IMR-90 (cell line): ENCODE data around the gene LRP6. TPM values are rescaled to one million over a fixed set of nuclear protein-coding genes. Genes with fewer than 3 reads are reported as not detected.

Experiments
- ATAC-seq: fragments of 200-7000 bp; cut with Tn5 transposase; 2 replicates; pipeline ENCODE4 v1.9.1; 2020; ENCODE audit warnings: low read depth, mild to moderate bottlenecking, moderate library complexity
- BruUV-seq: library from RNA; stranded (reverse); fragments of 400-500 nt; replicated peaks from 2 replicates; lab custom pipeline; 2021; lab: Mats Ljungman, UMichigan
- CTCF ChIA-PET: fragments of 300-600 bp; formaldehyde crosslinking; extraction: SDS; loops from one replicate; lab custom pipeline; 2021; ENCODE audit warnings: antibody characterized with exemption; lab: Yijun Ruan, JAX
- POLR2A ChIA-PET: fragments of 300-600 bp; sonication (Branson Sonifier 250); formaldehyde crosslinking; loops from one replicate; lab custom pipeline; 2022; ENCODE audit warnings: antibody characterized with exemption; ENCODE audit not compliant: unreplicated experiment; lab: Charles Lee
- DNase-seq: peaks from one replicate; pipeline ENCODE4 v3.0.0; 2013
- H2AFZ ChIP-seq: replicated peaks from 2 replicates; pipeline ENCODE3; 2013; ENCODE audit warnings: low read length, mild to moderate bottlenecking; ENCODE audit not compliant: poor library complexity
- H2AK5ac ChIP-seq: 2 replicates; pipeline ENCODE4 v1.6.1; 2013; ENCODE audit warnings: low read depth, low read length, inconsistent platforms
- H2AK9ac ChIP-seq: replicated peaks from 2 replicates; pipeline ENCODE3; 2013; ENCODE audit warnings: mild to moderate bottlenecking, low read depth, low read length, moderate library complexity; ENCODE audit not compliant: poor library complexity
- H2BK120ac ChIP-seq: 2 replicates; pipeline ENCODE4 v1.6.1; 2013; ENCODE audit warnings: low read depth, low read length, inconsistent platforms
- H2BK15ac ChIP-seq: 3 replicates; pipeline ENCODE4 v1.6.1; 2013; ENCODE audit warnings: low read depth, low read length, inconsistent platforms
- H2BK20ac ChIP-seq: 2 replicates; pipeline ENCODE4 v1.6.1; 2013; ENCODE audit warnings: low read depth, mild to moderate bottlenecking, inconsistent platforms, low read length, moderate library complexity
- H2BK5ac ChIP-seq: 2 replicates; pipeline ENCODE4 v1.6.1; 2013; ENCODE audit warnings: mild to moderate bottlenecking, low read depth, low read length, inconsistent platforms; ENCODE audit not compliant: poor library complexity, severe bottlenecking
- H3K14ac ChIP-seq: replicated peaks from 2 replicates; pipeline ENCODE4 v1.6.1; 2013; ENCODE audit warnings: low read depth, low read length, inconsistent platforms
- H3K18ac ChIP-seq: 2 replicates; pipeline ENCODE4 v1.6.1; 2013; ENCODE audit warnings: low read depth, low read length, control low read depth
- H3K23ac ChIP-seq: 2 replicates; pipeline ENCODE4 v1.6.1; 2013; ENCODE audit warnings: low read depth, low read length, inconsistent platforms
- H3K27ac ChIP-seq: 2 replicates; pipeline ENCODE4 v1.5.1; 2013; ENCODE audit warnings: mild to moderate bottlenecking, control low read depth, low read length; ENCODE audit not compliant: insufficient read depth
- H3K27me3 ChIP-seq: 2 replicates; pipeline ENCODE4 v1.6.1; 2013; ENCODE audit warnings: low read length; ENCODE audit not compliant: control insufficient read depth, insufficient read depth
- H3K36me3 ChIP-seq: 2 replicates; pipeline ENCODE4 v1.6.1; 2013; ENCODE audit warnings: low read length, mixed read lengths; ENCODE audit not compliant: control insufficient read depth, insufficient read depth
- H3K4ac ChIP-seq: 2 replicates; pipeline ENCODE4 v1.6.1; 2013; ENCODE audit warnings: low read depth, low read length, inconsistent platforms
- H3K4me1 ChIP-seq: 2 replicates; pipeline ENCODE4 v1.6.1; 2013; ENCODE audit warnings: low read length, mixed read lengths; ENCODE audit not compliant: control insufficient read depth, insufficient read depth
- H3K4me2 ChIP-seq: 2 replicates; pipeline ENCODE4 v1.6.1; 2013; ENCODE audit warnings: low read depth, mild to moderate bottlenecking, control low read depth, low read length, moderate library complexity
- H3K4me3 ChIP-seq: 2 replicates; pipeline ENCODE4 v1.5.1; 2013; ENCODE audit warnings: low read depth, mild to moderate bottlenecking, control low read depth, low read length, moderate library complexity; ENCODE audit not compliant: insufficient read depth
- H3K56ac ChIP-seq: 2 replicates; pipeline ENCODE4 v1.6.1; 2013; ENCODE audit warnings: low read length, inconsistent platforms; ENCODE audit not compliant: insufficient read depth; ENCODE audit errors: extremely low read depth
- H3K79me1 ChIP-seq, 2 experiments: 2 replicates each; pipeline ENCODE4 v1.6.1; 2013; ENCODE audit warnings: low read length in 2 of 2, inconsistent platforms in 1 of 2, low read depth in 1 of 2
- H3K9ac ChIP-seq: 2 replicates; pipeline ENCODE4 v1.6.1; 2013; ENCODE audit warnings: low read depth, low read length, control low read depth
- H3K9me1 ChIP-seq: 2 replicates; pipeline ENCODE4 v1.6.1; 2013; ENCODE audit warnings: low read length, inconsistent platforms; ENCODE audit not compliant: insufficient read depth
- H3K9me3 ChIP-seq: 2 replicates; pipeline ENCODE4 v1.6.1; 2013; ENCODE audit warnings: low read length; ENCODE audit not compliant: control insufficient read depth, insufficient read depth
- H4K20me1 ChIP-seq: 2 replicates; pipeline ENCODE4 v1.6.1; 2013; ENCODE audit warnings: low read length, inconsistent platforms; ENCODE audit not compliant: insufficient read depth
- H4K5ac ChIP-seq: 2 replicates; pipeline ENCODE4 v1.6.1; 2013; ENCODE audit warnings: mild to moderate bottlenecking, low read depth, low read length, control low read depth
- H4K8ac ChIP-seq, 2 experiments: 2 replicates each; pipeline ENCODE4 v1.6.1; 2013; ENCODE audit warnings: low read depth in 2 of 2, low read length in 2 of 2, control low read depth in 1 of 2, inconsistent platforms in 1 of 2
- H4K91ac ChIP-seq: 2 replicates; pipeline ENCODE4 v1.6.1; 2013; ENCODE audit warnings: low read depth, low read length, inconsistent platforms; ENCODE audit not compliant: insufficient read depth
- BHLHE40 ChIP-seq: fragments of 150-350 bp; IDR thresholded peaks from 2 replicates; pipeline ENCODE4 v1.6.1; 2016; ENCODE audit warnings: mild to moderate bottlenecking, low read depth, low read length
- CEBPB ChIP-seq: IDR thresholded peaks from 2 replicates; pipeline ENCODE4 v1.6.1; 2012; ENCODE audit warnings: low read depth, low read length, improper control_type of control experiment
- CHD1 ChIP-seq: IDR thresholded peaks from 2 replicates; pipeline ENCODE4 v1.6.1; 2012; ENCODE audit warnings: low read depth, low read length, improper control_type of control experiment
- FOS ChIP-seq: fragments of 150-350 bp; IDR thresholded peaks from 2 replicates; pipeline ENCODE4 v1.6.1; 2016; ENCODE audit warnings: low read depth, low read length
- WGBS, 2 experiments: methylation state at CpG; one replicate each; pipeline versions ENCODE4 v1.1.5 to v1.1.7; 2013; ENCODE audit warnings: missing lambda C conversion rate in 2 of 2; ENCODE audit not compliant: insufficient read length in 1 of 2; ENCODE audit errors: extremely low coverage in 2 of 2; 5-methylcytosine and 5-hydroxymethylcytosine counted together
- dilution Hi-C: fragments of 300-500 bp; cut with HindIII; formaldehyde crosslinking; loops from one replicate; pipeline ENCODE4 v1.14.3; 2018; ENCODE audit warnings: low sequenced_read_pairs; ENCODE audit not compliant: unreplicated experiment
- in situ Hi-C: fragments of 300-500 bp; cut with MboI; formaldehyde crosslinking; loops from 3 replicates; pipeline ENCODE4 v1.14.3; 2019; ENCODE audit warnings: low sequenced_read_pairs, inconsistent platforms, mixed read lengths
- intact Hi-C: fragments of 100-400 bp; cut with micrococcal nuclease; formaldehyde crosslinking; loops from 2 replicates; pipeline ENCODE4 v1.10.0; 2022
- polyA plus RNA-seq, 3 experiments: library from polyadenylated mRNA; depleted of rRNA; stranded (reverse); fragments of >200 nt; gene quantifications; 2 replicates each; pipeline ENCODE4 v1.2.3, GENCODE V29; 2012; ENCODE audit warnings: low replicate concordance in 1 of 3
- total RNA-seq: library from RNA; depleted of rRNA; stranded (reverse); fragments of >200 nt; gene quantifications from 2 replicates; pipeline ENCODE4 v1.2.3, GENCODE V29; 2012
- TF ChIP-seq, protein P1 (sequence below): conservative IDR thresholded peaks from 2 replicates; pipeline ENCODE4 v1.5.1; 2012; ENCODE audit warnings: mild to moderate bottlenecking, low read depth, low read length, improper control_type of control experiment

Gene LRP6
- total and polyA plus RNA-seq, 2 of the 4 experiments (the other 2 are of a cell fraction) = 14.2 to 32.1 TPM

GRCh38 chr12:12200363-12200762, 66.5 kb downstream of the LRP6 start:
- Histone ChIP-seq H3K79me1 (peaks cover 8 to 35% of the 10 kb centered on the region in 2 experiments), H3K9me3 (peaks cover 7% of the 10 kb centered on the region), H4K8ac (no peak overlapping the region), H3K4ac (no peak overlapping the region), H3K27ac (no peak overlapping the region), H2BK15ac (no peak overlapping the region), H4K20me1 (no peaks in the 10 kb centered on the region), H3K27me3 (no peaks in the 10 kb centered on the region), H2BK5ac (no peak overlapping the region), H2AK5ac (no peak overlapping the region), H3K4me3 (no peak overlapping the region), H2BK20ac (no peak overlapping the region), H3K14ac (no peak overlapping the region), H3K9me1 (no peaks in the 10 kb centered on the region), H2BK120ac (no peak overlapping the region), H4K5ac (no peak overlapping the region), H2AK9ac (no peak overlapping the region), H3K4me2 (no peak overlapping the region), H3K36me3 (peaks cover 9% of the 10 kb centered on the region), H3K18ac (no peak overlapping the region), H3K9ac (no peak overlapping the region), H3K23ac (no peak overlapping the region), H3K4me1 (no peaks in the 10 kb centered on the region), H3K56ac (no peak overlapping the region), H4K91ac (no peak overlapping the region), H2AFZ (no peak overlapping the region)
- BruUV-seq = no TSS peak
- dilution Hi-C loops (no loop called here), in situ Hi-C loops (no loop called here), intact Hi-C loops (no loop called here)
- no peak for ATAC-seq
- POLR2A ChIA-PET = no interaction called here
- CTCF ChIA-PET = no interaction called here
- TF ChIP-seq FOS (no peak), CHD1 (no peak), BHLHE40 (no peak), CEBPB (no peak)
- TF ChIP-seq, protein P1, sequence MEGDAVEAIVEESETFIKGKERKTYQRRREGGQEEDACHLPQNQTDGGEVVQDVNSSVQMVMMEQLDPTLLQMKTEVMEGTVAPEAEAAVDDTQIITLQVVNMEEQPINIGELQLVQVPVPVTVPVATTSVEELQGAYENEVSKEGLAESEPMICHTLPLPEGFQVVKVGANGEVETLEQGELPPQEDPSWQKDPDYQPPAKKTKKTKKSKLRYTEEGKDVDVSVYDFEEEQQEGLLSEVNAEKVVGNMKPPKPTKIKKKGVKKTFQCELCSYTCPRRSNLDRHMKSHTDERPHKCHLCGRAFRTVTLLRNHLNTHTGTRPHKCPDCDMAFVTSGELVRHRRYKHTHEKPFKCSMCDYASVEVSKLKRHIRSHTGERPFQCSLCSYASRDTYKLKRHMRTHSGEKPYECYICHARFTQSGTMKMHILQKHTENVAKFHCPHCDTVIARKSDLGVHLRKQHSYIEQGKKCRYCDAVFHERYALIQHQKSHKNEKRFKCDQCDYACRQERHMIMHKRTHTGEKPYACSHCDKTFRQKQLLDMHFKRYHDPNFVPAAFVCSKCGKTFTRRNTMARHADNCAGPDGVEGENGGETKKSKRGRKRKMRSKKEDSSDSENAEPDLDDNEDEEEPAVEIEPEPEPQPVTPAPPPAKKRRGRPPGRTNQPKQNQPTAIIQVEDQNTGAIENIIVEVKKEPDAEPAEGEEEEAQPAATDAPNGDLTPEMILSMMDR = no peak
- no CpG with 5 or more reads among the region's 2 CpGs for WGBS, 2 experiments
- no peak for DNase-seq
